CMK (cell line): Measurements from ENCODE around the gene ZBED6.

ENCODE experiments used
- DNase-seq: peaks from one replicate; pipeline ENCODE4 v3.0.0-alpha.2; 2010; ENCODE audit warnings: low read depth

The ZBED6 gene

DNA sequence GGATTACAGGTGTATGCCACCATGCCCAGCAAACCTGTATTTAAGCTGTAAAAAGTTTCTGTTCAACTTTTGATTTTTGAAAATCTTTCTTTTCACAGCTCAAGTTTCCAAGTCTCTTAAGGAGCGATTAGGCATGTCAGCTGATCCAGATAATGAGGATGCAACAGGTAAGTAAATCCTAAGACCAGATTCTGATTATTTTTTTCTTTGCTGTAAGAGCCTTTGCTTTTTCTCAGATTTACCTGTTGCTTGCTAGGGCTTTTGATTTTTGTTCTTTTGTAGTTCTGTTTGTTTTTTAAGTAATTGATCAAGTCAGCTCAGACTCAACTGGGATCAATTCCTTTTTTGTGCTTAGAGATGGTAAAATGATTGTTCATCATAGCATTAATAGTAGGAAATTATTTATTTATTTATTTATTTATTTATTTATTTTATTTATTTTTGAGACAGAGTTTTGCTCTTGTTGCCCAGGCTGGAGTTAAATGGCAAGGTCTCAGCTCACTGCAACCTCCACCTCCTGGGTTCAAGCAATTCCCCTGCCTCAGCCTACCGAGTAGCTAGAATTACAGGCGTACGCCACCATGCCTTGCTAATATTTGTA is 44.9 kb downstream of the ZBED6 start:
- no peak for DNase-seq

DNA sequence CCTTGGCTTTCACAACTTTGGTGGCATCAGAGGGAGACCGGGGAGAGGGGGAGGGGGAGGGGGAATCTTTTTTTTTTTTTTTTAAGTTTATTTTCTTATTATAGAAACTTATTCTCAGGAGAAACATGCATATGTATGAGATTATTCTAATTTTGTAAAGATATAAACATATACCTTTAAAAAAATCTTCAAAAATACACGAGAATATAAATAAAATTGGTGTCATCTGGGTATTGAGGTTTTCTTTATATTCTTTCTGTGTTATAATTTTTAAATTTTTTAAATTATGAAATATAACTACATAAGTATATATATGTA is 47.1 kb downstream of the ZBED6 start:
- no peak for DNase-seq

DNA sequence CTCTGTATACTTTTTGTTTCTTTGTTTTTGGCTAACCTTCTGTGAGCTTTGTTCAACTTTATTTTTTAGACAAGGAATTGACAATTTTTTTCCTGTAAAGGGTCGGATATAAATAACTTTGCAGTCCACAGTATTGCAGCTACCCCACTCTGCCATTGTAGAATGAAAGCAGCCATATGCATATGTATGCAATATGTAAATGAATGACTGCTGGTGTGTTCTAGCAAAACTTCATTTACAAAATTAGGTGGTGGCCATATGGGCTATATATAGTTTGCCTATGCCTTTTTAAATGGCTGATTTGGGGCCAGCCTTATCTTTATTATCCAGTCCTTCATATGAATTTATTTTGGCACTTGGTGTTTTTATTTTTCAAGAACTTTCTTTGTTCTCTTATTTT is 48.0 kb downstream of the ZBED6 start:
- no peak for DNase-seq
